BLaER1 (cell line): ENCODE data around the gene DAGLA.
A peak's percentile ranks its signal among the peaks of the same experiment; 100 is the strongest.

Source experiments
- H3K27ac ChIP-seq: shearing (Covaris generic); formaldehyde crosslinking; 2 replicates; pipeline ENCODE4 v1.8.1; 2022
- H3K27me3 ChIP-seq: shearing (Covaris generic); formaldehyde crosslinking; 2 replicates; pipeline ENCODE4 v1.8.1; 2022
- H3K36me3 ChIP-seq: shearing (Covaris generic); formaldehyde crosslinking; 2 replicates; pipeline ENCODE4 v1.8.1; 2022
- H3K4me1 ChIP-seq: shearing (Covaris generic); formaldehyde crosslinking; 2 replicates; pipeline ENCODE4 v1.8.1; 2022
- H3K4me2 ChIP-seq: shearing (Covaris generic); formaldehyde crosslinking; 2 replicates; pipeline ENCODE4 v1.8.1; 2022
- H3K4me3 ChIP-seq: shearing (Covaris generic); formaldehyde crosslinking; 2 replicates; pipeline ENCODE4 v1.8.1; 2022
- H3K9ac ChIP-seq: shearing (Covaris generic); formaldehyde crosslinking; 2 replicates; pipeline ENCODE4 v1.8.1; 2022
- H3K9me3 ChIP-seq: shearing (Covaris generic); formaldehyde crosslinking; 2 replicates; pipeline ENCODE4 v1.8.1; 2022
- H4K20me1 ChIP-seq: shearing (Covaris generic); formaldehyde crosslinking; 2 replicates; pipeline ENCODE4 v1.8.1; 2022
- Cebpa-rat ChIP-seq: shearing (Covaris generic); IDR thresholded peaks from 2 replicates; pipeline ENCODE4 v1.8.1; 2022

Gene DAGLA

GRCh38 chr11:61739413-61739812 lies 59.2 kb downstream of the DAGLA start:
- no peak overlapping the region for H3K4me3 ChIP-seq
- no peak overlapping the region for H3K27ac ChIP-seq
- no peak overlapping the region for H3K9ac ChIP-seq
- H4K20me1 ChIP-seq = no peaks in the 10 kb centered on the region
- H3K36me3 ChIP-seq = no peaks in the 10 kb centered on the region
- TF ChIP-seq Cebpa-rat = no peak
- H3K9me3 ChIP-seq = no peaks in the 10 kb centered on the region
- no peak overlapping the region for H3K4me2 ChIP-seq
- H3K4me1 ChIP-seq = peaks cover 14% of the 10 kb centered on the region
- no peaks in the 10 kb centered on the region for H3K27me3 ChIP-seq

GRCh38 chr11:61739966-61740365 lies 59.8 kb downstream of the DAGLA start:
- no peak overlapping the region for H3K9ac ChIP-seq
- no peaks in the 10 kb centered on the region for H3K9me3 ChIP-seq
- no peak for TF ChIP-seq Cebpa-rat
- no peaks in the 10 kb centered on the region for H4K20me1 ChIP-seq
- no peaks in the 10 kb centered on the region for H3K36me3 ChIP-seq
- H3K27me3 ChIP-seq = no peaks in the 10 kb centered on the region
- H3K4me1 ChIP-seq = peaks cover 14% of the 10 kb centered on the region
- H3K4me3 ChIP-seq = no peak overlapping the region
- H3K27ac ChIP-seq = no peak overlapping the region
- H3K4me2 ChIP-seq = no peak overlapping the region

GRCh38 chr11:61742391-61742790 lies 62.2 kb downstream of the DAGLA start:
- H3K36me3 ChIP-seq = no peaks in the 10 kb centered on the region
- H3K4me1 ChIP-seq = peaks cover 25% of the 10 kb centered on the region
- no peak for TF ChIP-seq Cebpa-rat
- H3K27ac ChIP-seq = no peak overlapping the region
- H3K4me2 ChIP-seq = peak overlapping the region; percentile 44
- no peak overlapping the region for H3K4me3 ChIP-seq
- H3K9me3 ChIP-seq = no peaks in the 10 kb centered on the region
- no peaks in the 10 kb centered on the region for H3K27me3 ChIP-seq
- H3K9ac ChIP-seq = no peak overlapping the region
- H4K20me1 ChIP-seq = no peaks in the 10 kb centered on the region

GRCh38 chr11:61743486-61744095 lies 63.4 kb downstream of the DAGLA start:
- no peaks in the 10 kb centered on the region for H4K20me1 ChIP-seq
- peaks cover 25% of the 10 kb centered on the region for H3K4me1 ChIP-seq
- no peak for TF ChIP-seq Cebpa-rat
- H3K27ac ChIP-seq = no peak overlapping the region
- H3K9me3 ChIP-seq = no peaks in the 10 kb centered on the region
- H3K27me3 ChIP-seq = no peaks in the 10 kb centered on the region
- no peak overlapping the region for H3K4me2 ChIP-seq
- H3K4me3 ChIP-seq = no peak overlapping the region
- H3K9ac ChIP-seq = no peak overlapping the region
- H3K36me3 ChIP-seq = no peaks in the 10 kb centered on the region

- no peaks in the 10 kb centered on the region for H3K9me3 ChIP-seq
- H3K36me3 ChIP-seq = no peaks in the 10 kb centered on the region
- no peaks in the 10 kb centered on the region for H3K27me3 ChIP-seq
- peaks cover 25% of the 10 kb centered on the region for H3K4me1 ChIP-seq
- H3K27ac ChIP-seq = 0 out of 2 replicates have a peak overlapping the region, but pooled peaks have one; percentile 22
- no peak overlapping the region for H3K4me2 ChIP-seq
- no peak overlapping the region for H3K4me3 ChIP-seq
- no peak overlapping the region for H3K9ac ChIP-seq
- TF ChIP-seq Cebpa-rat = no peak
- H4K20me1 ChIP-seq = no peaks in the 10 kb centered on the region
Measured at GRCh38 chr11:61744181-61744580, 64.0 kb downstream of the DAGLA start.

- Histone ChIP-seq H3K4me2 (no peak overlapping the region), H3K9me3 (no peaks in the 10 kb centered on the region), H3K4me1 (peaks cover 24% of the 10 kb centered on the region), H3K36me3 (no peaks in the 10 kb centered on the region), H3K4me3 (no peak overlapping the region), H3K27ac (0 out of 2 replicates have a peak overlapping the region, but pooled peaks have one; percentile 22), H4K20me1 (no peaks in the 10 kb centered on the region), H3K27me3 (no peaks in the 10 kb centered on the region), H3K9ac (no peak overlapping the region)
- TF ChIP-seq Cebpa-rat = no peak
Measured at GRCh38 chr11:61744609-61745156, 64.5 kb downstream of the DAGLA start.

- Histone ChIP-seq H4K20me1 (no peaks in the 10 kb centered on the region), H3K27ac (no peak overlapping the region), H3K4me1 (peaks cover 18% of the 10 kb centered on the region), H3K4me2 (no peak overlapping the region), H3K27me3 (peaks cover 10% of the 10 kb centered on the region; the same call in 1 of the 2 replicates), H3K9ac (no peak overlapping the region), H3K9me3 (no peaks in the 10 kb centered on the region), H3K36me3 (no peaks in the 10 kb centered on the region), H3K4me3 (no peak overlapping the region)
- TF ChIP-seq Cebpa-rat = no peak
Measured at GRCh38 chr11:61745781-61746441, 65.7 kb downstream of the DAGLA start.

- H3K4me2 ChIP-seq = no peak overlapping the region
- H3K27me3 ChIP-seq = peaks cover 17% of the 10 kb centered on the region
- peaks cover 18% of the 10 kb centered on the region for H3K4me1 ChIP-seq
- no peak overlapping the region for H3K4me3 ChIP-seq
- H4K20me1 ChIP-seq = no peaks in the 10 kb centered on the region
- TF ChIP-seq Cebpa-rat = no peak
- H3K36me3 ChIP-seq = no peaks in the 10 kb centered on the region
- no peaks in the 10 kb centered on the region for H3K9me3 ChIP-seq
- H3K9ac ChIP-seq = no peak overlapping the region
- no peak overlapping the region for H3K27ac ChIP-seq
Measured at GRCh38 chr11:61746442-61747191, 66.4 kb downstream of the DAGLA start.

- Histone ChIP-seq H3K4me1 (peaks cover 13% of the 10 kb centered on the region), H3K9me3 (no peaks in the 10 kb centered on the region), H3K36me3 (no peaks in the 10 kb centered on the region), H3K27ac (no peak overlapping the region), H3K27me3 (peaks cover 24% of the 10 kb centered on the region), H4K20me1 (no peaks in the 10 kb centered on the region), H3K9ac (no peak overlapping the region), H3K4me3 (no peak overlapping the region), H3K4me2 (no peak overlapping the region)
- TF ChIP-seq Cebpa-rat = no peak
Measured at GRCh38 chr11:61747192-61747966, 67.2 kb downstream of the DAGLA start.
